K562 (cell line): Measurements from ENCODE around the gene NUDT14. TPM values are rescaled to one million over a fixed set of nuclear protein-coding genes. Genes with fewer than 3 reads are reported as not detected.

Source experiments
- ATAC-seq: fragments of 200-7000 bp; cut with Tn5 transposase; 3 replicates; pipeline ENCODE4 v1.9.1; 2020; ENCODE audit warnings: moderate library complexity
- BruUV-seq: library from RNA; stranded (reverse); fragments of 400-500 nt; replicated peaks from 2 replicates; lab custom pipeline; 2021; lab: Mats Ljungman, UMichigan
- CTCF ChIA-PET: fragments of 300-600 bp; formaldehyde crosslinking; extraction: SDS; loops from one replicate; lab custom pipeline; 2021; ENCODE audit warnings: low intra/inter-chr PET ratio; lab: Yijun Ruan, JAX
- POLR2A ChIA-PET: fragments of 300-600, 350-650 bp; sonication (Branson Sonifier 250); formaldehyde crosslinking; extraction: SDS; loops from one replicate; lab custom pipeline; 2021; ENCODE audit warnings: antibody characterized with exemption, inconsistent platforms; lab: Yijun Ruan, JAX
- DNase-seq, 4 experiments: peaks; one replicate each; pipeline versions ENCODE4 v3.0.0 to v3.0.0-alpha.2; 2011 to 2018; ENCODE audit warnings: low spot score in 3 of 4, mixed read lengths in 3 of 4; ENCODE audit errors: extremely low read depth in 1 of 4
- FAIRE-seq: peaks from 2 replicates; lab custom pipeline; 2011; peaks lifted over from hg19 to GRCh38; lab: Jason Lieb, UNC
- H2AFZ ChIP-seq: 2 replicates; pipeline ENCODE4 v1.6.0; 2011; ENCODE audit warnings: low read depth, low read length, control low read depth, inconsistent platforms
- H3K27ac ChIP-seq: fragments of 200-600 bp; 3 replicates; pipeline ENCODE4 v1.8.0; 2011; ENCODE audit warnings: low read depth, mild to moderate bottlenecking, control low read depth, inconsistent platforms, low read length, moderate library complexity, mixed read lengths; ENCODE audit errors: extremely low read depth
- H3K27me3 ChIP-seq, 2 experiments: fragments of 300-600 bp in 1 of 2; 2 replicates in 1 of 2; 3 replicates in 1 of 2; pipeline versions ENCODE4 v1.6.0 to v1.8.0; 2011; ENCODE audit warnings: inconsistent platforms in 2 of 2, low read length in 2 of 2, mild to moderate bottlenecking in 1 of 2, mixed read lengths in 1 of 2, moderate library complexity in 1 of 2; ENCODE audit not compliant: control insufficient read depth in 2 of 2, insufficient read depth in 2 of 2
- H3K36me3 ChIP-seq: fragments of 300-600 bp; 3 replicates; pipeline ENCODE4 v1.8.0; 2011; ENCODE audit warnings: mild to moderate bottlenecking, low read length, inconsistent platforms; ENCODE audit not compliant: control insufficient read depth, insufficient read depth
- H3K4me1 ChIP-seq, 2 experiments: fragments of 200-600 bp in 1 of 2; replicated peaks in 1 of 2; 2 replicates in 1 of 2; 3 replicates in 1 of 2; pipeline versions ENCODE4 v1.5.1 to v1.8.0; 2011; ENCODE audit warnings: inconsistent platforms in 2 of 2, low read length in 2 of 2, mild to moderate bottlenecking in 1 of 2, mixed read lengths in 1 of 2, moderate library complexity in 1 of 2; ENCODE audit not compliant: control insufficient read depth in 2 of 2, insufficient read depth in 2 of 2
- H3K4me2 ChIP-seq: 2 replicates; pipeline ENCODE4 v1.6.1; 2011; ENCODE audit warnings: low read length, control low read depth, inconsistent platforms, mixed read lengths; ENCODE audit not compliant: insufficient read depth
- H3K4me3 ChIP-seq: fragments of 200-600 bp; sonication (generic), shearing (Covaris generic); 2 replicates; pipeline ENCODE4 v1.5.1; 2016; ENCODE audit warnings: control low read depth, inconsistent platforms
- H3K79me2 ChIP-seq: fragments of 200-600 bp; 3 replicates; pipeline ENCODE4 v1.8.0; 2011; ENCODE audit warnings: low read length, inconsistent platforms; ENCODE audit not compliant: control insufficient read depth, insufficient read depth
- H3K9ac ChIP-seq, 2 experiments: 2 replicates each; pipeline versions ENCODE4 v1.6.0 to v1.6.1; 2011; ENCODE audit warnings: low read depth in 2 of 2, low read length in 2 of 2, control low read depth in 1 of 2, inconsistent platforms in 1 of 2, mild to moderate bottlenecking in 1 of 2, mixed read lengths in 1 of 2; ENCODE audit not compliant: insufficient read depth in 1 of 2
- H3K9me1 ChIP-seq: one replicate; pipeline ENCODE4 v1.6.0; 2011; ENCODE audit warnings: inconsistent platforms, mild to moderate bottlenecking, low read length, moderate library complexity; ENCODE audit not compliant: control insufficient read depth, insufficient read depth
- H3K9me3 ChIP-seq: replicated peaks from 2 replicates; pipeline ENCODE4 v1.5.1; 2011; ENCODE audit warnings: low read depth, low read length, inconsistent platforms; ENCODE audit not compliant: control insufficient read depth, insufficient read depth
- H4K20me1 ChIP-seq: replicated peaks from 2 replicates; pipeline ENCODE4 v1.6.1; 2011; ENCODE audit warnings: low read length, inconsistent platforms, mixed read lengths; ENCODE audit not compliant: control insufficient read depth, insufficient read depth
- GATAD2A ChIP-seq: fragments of 450-650 bp; IDR thresholded peaks from 2 replicates; pipeline ENCODE4 v1.6.1; 2017
- HNRNPL ChIP-seq: fragments of 200-400 bp; formaldehyde crosslinking; IDR thresholded peaks from 2 replicates; pipeline ENCODE4 v1.6.1; 2017; ENCODE audit warnings: low read depth, mild to moderate bottlenecking, low read length
- NONO ChIP-seq, 2 experiments: fragments of 200-400 bp in 1 of 2; fragments of 450-650 bp in 1 of 2; formaldehyde crosslinking in 1 of 2; IDR thresholded peaks; 2 replicates each; pipeline ENCODE4 v1.6.1; 2017; ENCODE audit warnings: low read depth in 2 of 2, mild to moderate bottlenecking in 2 of 2, moderate library complexity in 2 of 2, low read length in 1 of 2
- PHF8 ChIP-seq: fragments of 200-600 bp; sonication (generic); IDR thresholded peaks from 2 replicates; pipeline ENCODE4 v1.6.1; 2012; ENCODE audit warnings: mixed run types, mild to moderate bottlenecking, inconsistent platforms, low read length, moderate library complexity, borderline replicate concordance
- STAT5A ChIP-seq: IDR thresholded peaks from 2 replicates; pipeline ENCODE4 v1.6.1; 2012; ENCODE audit warnings: low read length, inconsistent platforms, borderline replicate concordance
- TEAD4 ChIP-seq, 2 experiments: sonication (generic) in 1 of 2; formaldehyde crosslinking in 1 of 2; IDR thresholded peaks; 2 replicates each; pipeline versions ENCODE4 v1.6.1 to v1.8.0; 2012 to 2022; ENCODE audit warnings: borderline replicate concordance in 1 of 2, inconsistent platforms in 1 of 2, low read length in 1 of 2, mild to moderate bottlenecking in 1 of 2, missing genetic modification reagents in 1 of 2
- ZNF133 ChIP-seq: fragments of 250-450 bp; sonication (Bioruptor Pico); IDR thresholded peaks from 2 replicates; pipeline ENCODE4 v1.4.0; 2020; ENCODE audit warnings: mild to moderate bottlenecking
- ZNF644 ChIP-seq: fragments of 200-800 bp; sonication (Bioruptor generic); IDR thresholded peaks from 2 replicates; pipeline ENCODE4 v1.6.1; 2016; ENCODE audit warnings: low read depth, missing genetic modification characterization, missing compliant biosample characterization
- WGBS: fragments of 100-300 bp; shearing (Covaris generic); methylation state at CpG from one replicate; pipeline ENCODE4 v1.1.6; 2016; ENCODE audit warnings: low coverage, mixed read lengths; ENCODE audit not compliant: insufficient coverage; ENCODE audit errors: missing lambda C conversion rate; 5-methylcytosine and 5-hydroxymethylcytosine counted together
- in situ Hi-C: fragments of 300-500 bp; cut with MboI; formaldehyde crosslinking; loops from 4 replicates; pipeline ENCODE4 v1.15.0; 2018; ENCODE audit warnings: inconsistent platforms, mixed read lengths
- intact Hi-C: fragments of 100-400 bp; cut with micrococcal nuclease; formaldehyde crosslinking; loops from 2 replicates; pipeline ENCODE4 v1.14.2; 2022
- polyA plus RNA-seq, 8 experiments: library from polyadenylated mRNA; depleted of rRNA in 4 of 8; stranded (reverse) in 5 of 8; unstranded in 3 of 8; fragments of >200 nt; fragmentation: Nextera tagmentation in 2 of 8; fragmentation: Illumina TruSeq in 1 of 8; extraction: Ambion mirVana in 2 of 8; extraction: Trizol in 1 of 8; gene quantifications; 2 replicates each; pipeline versions ENCODE4 v1.2.1 to v1.2.3, GENCODE V29; 2011 to 2014; ENCODE audit warnings: inconsistent platforms in 1 of 8, missing spikeins in 1 of 8
- total RNA-seq, 7 experiments: library from RNA; depleted of rRNA in 6 of 7; stranded (reverse); fragments of >200 nt in 6 of 7; fragmentation: Illumina TruSeq in 2 of 7; extraction: Trizol in 2 of 7; gene quantifications; 2 replicates each; pipeline versions ENCODE4 v1.2.1 to v1.2.3, GENCODE V29; 2011 to 2021; ENCODE audit warnings: low replicate concordance in 1 of 7
- TF ChIP-seq, protein P1 (sequence below): sonication (generic); formaldehyde crosslinking; IDR thresholded peaks from 2 replicates; pipeline ENCODE4 v1.9.0; 2022; ENCODE audit warnings: mild to moderate bottlenecking, missing genetic modification reagents
- TF ChIP-seq, protein P2 (sequence below), 2 experiments: IDR thresholded peaks in 1 of 2; conservative IDR thresholded peaks in 1 of 2; 2 replicates each; pipeline ENCODE4 v1.6.1; 2016; ENCODE audit warnings: low read depth in 2 of 2, mild to moderate bottlenecking in 1 of 2, missing compliant biosample characterization in 1 of 2, missing genetic modification characterization in 1 of 2, moderate library complexity in 1 of 2

NUDT14 gene
- total and polyA plus RNA-seq, 9 of the 15 experiments (the other 6 are each of a cell fraction or from before 2014, with no cell fraction given), result 0.14 to 16.3 (median 8.2) TPM

GRCh38 chr14:105154476-105154871 lies 26.6 kb downstream of the NUDT14 start:
- BruUV-seq, result no TSS peak
- in situ Hi-C loops, result no loop called here
- Histone ChIP-seq H3K27me3 (no peaks in the 10 kb centered on the region), H3K79me2 (no peaks in the 10 kb centered on the region; the same call in 1 of the 3 replicates), H3K36me3 (peaks cover 11% of the 10 kb centered on the region; the same call in 1 of the 3 replicates), H3K9me3 (no peaks in the 10 kb centered on the region), H3K27ac (no peak overlapping the region), H4K20me1 (peaks cover 6% of the 10 kb centered on the region; the same call in 1 of the 2 replicates), H3K4me1 (peaks cover 0 to 38% of the 10 kb centered on the region in 2 experiments; a peak in 2 of 5 replicates), H2AFZ (no peak overlapping the region), H3K4me2 (no peak overlapping the region), H3K9ac (no peak overlapping the region), H3K4me3 (no peak overlapping the region), H3K9me1 (no peaks in the 10 kb centered on the region)
- CTCF ChIA-PET, result no interaction called here
- TF ChIP-seq TEAD4 (IDR thresholded peaks at IDR 0.05; ENCODE audit: low read length) (no peak), TEAD4 (CRISPR knock-in tag; IDR thresholded peaks at IDR 0.05; ENCODE audit: borderline replicate concordance) (no peak), STAT5A (no peak), GATAD2A (no peak), ZNF133 (CRISPR knock-in tag) (no peak), PHF8 (no peak), HNRNPL (no peak), NONO (IDR thresholded peaks at IDR 0.05; ENCODE audit: low read depth in 2 of 2, low read length in 1 of 2) (no peak), ZNF644 (tag) (no peak)
- TF ChIP-seq, protein P1, sequence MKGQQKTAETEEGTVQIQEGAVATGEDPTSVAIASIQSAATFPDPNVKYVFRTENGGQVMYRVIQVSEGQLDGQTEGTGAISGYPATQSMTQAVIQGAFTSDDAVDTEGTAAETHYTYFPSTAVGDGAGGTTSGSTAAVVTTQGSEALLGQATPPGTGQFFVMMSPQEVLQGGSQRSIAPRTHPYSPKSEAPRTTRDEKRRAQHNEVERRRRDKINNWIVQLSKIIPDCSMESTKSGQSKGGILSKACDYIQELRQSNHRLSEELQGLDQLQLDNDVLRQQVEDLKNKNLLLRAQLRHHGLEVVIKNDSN (CRISPR knock-in tag), result no peak
- TF ChIP-seq, protein P2, sequence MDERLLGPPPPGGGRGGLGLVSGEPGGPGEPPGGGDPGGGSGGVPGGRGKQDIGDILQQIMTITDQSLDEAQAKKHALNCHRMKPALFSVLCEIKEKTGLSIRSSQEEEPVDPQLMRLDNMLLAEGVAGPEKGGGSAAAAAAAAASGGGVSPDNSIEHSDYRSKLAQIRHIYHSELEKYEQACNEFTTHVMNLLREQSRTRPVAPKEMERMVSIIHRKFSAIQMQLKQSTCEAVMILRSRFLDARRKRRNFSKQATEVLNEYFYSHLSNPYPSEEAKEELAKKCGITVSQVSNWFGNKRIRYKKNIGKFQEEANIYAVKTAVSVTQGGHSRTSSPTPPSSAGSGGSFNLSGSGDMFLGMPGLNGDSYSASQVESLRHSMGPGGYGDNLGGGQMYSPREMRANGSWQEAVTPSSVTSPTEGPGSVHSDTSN (CRISPR knock-in tag; IDR thresholded peaks at IDR 0.05; ENCODE audit: low read depth), result no peak
- TF ChIP-seq, protein P2 (tag; conservative IDR thresholded peaks at IDR 0.05; ENCODE audit: low read depth), result no peak
- no peak for ATAC-seq
- 100% methylated on average over 2 of the region's 12 CpGs for WGBS
- POLR2A ChIA-PET, result no interaction called here
- DNase-seq, result no peak
- intact Hi-C loops, result no loop called here
- no peak for FAIRE-seq
